ENCODE data around the gene SLC7A6.

The SLC7A6 gene

GRCh38 chr16:68264128-68265077 lies at the start of gene SLC7A6:
TSS of gene SLC7A6 (plus strand) at chr16:68264526. CDS start at chr16:68274727, 10,201 bp downstream.
- H3K4me1 Mint-ChIP-seq (ENCODE audit: low read depth): peaks cover 51% of the 10 kb centered on the region
- peak within 1 kb of the TSS; percentile 98 for H3K27ac Mint-ChIP-seq
- no peaks in the 10 kb centered on the region for H3K9me3 Mint-ChIP-seq
- no peaks in the 10 kb centered on the region for H3K27me3 Mint-ChIP-seq
- DNase-seq: peak; percentile 92
- peaks cover 46% of the 10 kb centered on the region for H3K36me3 Mint-ChIP-seq (ENCODE audit: low read depth)
- peak within 1 kb of the TSS; percentile 86 for H3K4me3 Mint-ChIP-seq

- Mint-ChIP-seq H3K27ac (peak overlapping the region; percentile 67), H3K36me3 (ENCODE audit: low read depth) (peaks cover 52% of the 10 kb centered on the region), H3K9me3 (no peaks in the 10 kb centered on the region), H3K4me3 (no peak overlapping the region), H3K4me1 (ENCODE audit: low read depth) (peaks cover 46% of the 10 kb centered on the region), H3K27me3 (no peaks in the 10 kb centered on the region)
- no peak for DNase-seq
Measured at GRCh38 chr16:68214726-68215125, 49.6 kb upstream of the SLC7A6 start.

DNA sequence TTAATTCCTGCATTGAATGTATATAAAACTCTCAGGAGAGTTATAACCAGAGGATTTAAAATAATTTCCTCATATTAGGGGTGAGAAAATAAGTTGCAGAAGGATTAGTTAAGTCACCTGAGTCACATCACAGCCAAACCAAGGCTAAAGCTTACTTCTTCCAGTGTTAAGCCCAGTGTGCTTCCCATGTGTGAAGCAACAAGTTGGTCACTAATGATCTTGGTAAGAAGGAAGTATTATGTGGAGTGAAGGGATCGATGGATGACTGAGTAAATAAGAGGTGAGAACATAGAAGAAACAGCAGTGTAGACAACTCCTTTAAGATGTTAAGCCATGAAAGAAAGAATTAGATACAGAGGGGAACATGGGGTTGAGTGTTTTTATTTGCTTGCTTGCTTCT lies 49.0 kb upstream of the SLC7A6 start:
- H3K4me1 Mint-ChIP-seq (ENCODE audit: low read depth): peaks cover 41% of the 10 kb centered on the region
- H3K4me3 Mint-ChIP-seq: no peak overlapping the region
- DNase-seq: no peak
- peak overlapping the region; percentile 42 for H3K27ac Mint-ChIP-seq
- H3K36me3 Mint-ChIP-seq (ENCODE audit: low read depth): peaks cover 54% of the 10 kb centered on the region
- no peaks in the 10 kb centered on the region for H3K27me3 Mint-ChIP-seq
- H3K9me3 Mint-ChIP-seq: no peaks in the 10 kb centered on the region

- peak overlapping the region; percentile 70 for H3K27ac Mint-ChIP-seq
- H3K27me3 Mint-ChIP-seq: no peaks in the 10 kb centered on the region
- H3K9me3 Mint-ChIP-seq: no peaks in the 10 kb centered on the region
- H3K36me3 Mint-ChIP-seq (ENCODE audit: low read depth): peaks cover 54% of the 10 kb centered on the region
- H3K4me1 Mint-ChIP-seq (ENCODE audit: low read depth): peaks cover 32% of the 10 kb centered on the region
- DNase-seq: no peak
- H3K4me3 Mint-ChIP-seq: no peak overlapping the region
Measured at GRCh38 chr16:68216240-68216639, 48.1 kb upstream of the SLC7A6 start.

- peaks cover 56% of the 10 kb centered on the region for H3K36me3 Mint-ChIP-seq (ENCODE audit: low read depth)
- DNase-seq: no peak
- H3K27ac Mint-ChIP-seq: peak overlapping the region; percentile 79
Measured at GRCh38 chr16:68217506-68217905, 46.8 kb upstream of the SLC7A6 start.

GRCh38 chr16:68219725-68220351 lies 44.5 kb upstream of the SLC7A6 start:
- Mint-ChIP-seq H3K36me3 (ENCODE audit: low read depth) (peaks cover 59% of the 10 kb centered on the region), H3K27ac (peak overlapping the region; percentile 62), H3K4me3 (no peak overlapping the region), H3K27me3 (no peaks in the 10 kb centered on the region), H3K4me1 (ENCODE audit: low read depth) (peaks cover 15% of the 10 kb centered on the region), H3K9me3 (no peaks in the 10 kb centered on the region)
- no peak for DNase-seq

More at GRCh38 chr16:68217506-68217905, 46.8 kb upstream of the SLC7A6 start:
- Mint-ChIP-seq H3K27me3 (no peaks in the 10 kb centered on the region), H3K9me3 (no peaks in the 10 kb centered on the region), H3K4me3 (no peak overlapping the region), H3K4me1 (ENCODE audit: low read depth) (peaks cover 21% of the 10 kb centered on the region)

GRCh38 chr16:68223072-68223471 lies 41.3 kb upstream of the SLC7A6 start:
- Mint-ChIP-seq H3K27ac (peak overlapping the region; percentile 33), H3K27me3 (no peaks in the 10 kb centered on the region), H3K36me3 (ENCODE audit: low read depth) (peaks cover 63% of the 10 kb centered on the region), H3K4me3 (no peak overlapping the region), H3K9me3 (no peaks in the 10 kb centered on the region), H3K4me1 (ENCODE audit: low read depth) (peaks cover 32% of the 10 kb centered on the region)
- DNase-seq: no peak

- peaks cover 40% of the 10 kb centered on the region for H3K4me1 Mint-ChIP-seq (ENCODE audit: low read depth)
- H3K27me3 Mint-ChIP-seq: no peaks in the 10 kb centered on the region
- DNase-seq: no peak
- H3K36me3 Mint-ChIP-seq (ENCODE audit: low read depth): peaks cover 71% of the 10 kb centered on the region
- H3K9me3 Mint-ChIP-seq: no peaks in the 10 kb centered on the region
- H3K27ac Mint-ChIP-seq: peak overlapping the region; percentile 63
- no peak overlapping the region for H3K4me3 Mint-ChIP-seq
Measured at GRCh38 chr16:68226116-68226515, 38.2 kb upstream of the SLC7A6 start.

GRCh38 chr16:68227183-68227793 lies 37.0 kb upstream of the SLC7A6 start:
- H3K36me3 Mint-ChIP-seq (ENCODE audit: low read depth): peaks cover 68% of the 10 kb centered on the region
- H3K4me3 Mint-ChIP-seq: no peak overlapping the region
- DNase-seq: peak; percentile 30

GRCh38 chr16:68227850-68228553 lies 36.3 kb upstream of the SLC7A6 start:
- Mint-ChIP-seq H3K36me3 (ENCODE audit: low read depth) (peaks cover 61% of the 10 kb centered on the region), H3K27me3 (no peaks in the 10 kb centered on the region), H3K4me1 (ENCODE audit: low read depth) (peaks cover 41% of the 10 kb centered on the region), H3K9me3 (no peaks in the 10 kb centered on the region), H3K4me3 (no peak overlapping the region), H3K27ac (peak overlapping the region; percentile 90)
- DNase-seq: peak; percentile 26

More at GRCh38 chr16:68227183-68227793, 37.0 kb upstream of the SLC7A6 start:
- no peaks in the 10 kb centered on the region for H3K9me3 Mint-ChIP-seq
- H3K27me3 Mint-ChIP-seq: no peaks in the 10 kb centered on the region
- peaks cover 40% of the 10 kb centered on the region for H3K4me1 Mint-ChIP-seq (ENCODE audit: low read depth)
- H3K27ac Mint-ChIP-seq: peak overlapping the region; percentile 90

- Mint-ChIP-seq H3K36me3 (ENCODE audit: low read depth) (peaks cover 58% of the 10 kb centered on the region), H3K27ac (peak overlapping the region; percentile 71), H3K9me3 (no peaks in the 10 kb centered on the region), H3K27me3 (no peaks in the 10 kb centered on the region), H3K4me1 (ENCODE audit: low read depth) (peaks cover 45% of the 10 kb centered on the region), H3K4me3 (no peak overlapping the region)
- DNase-seq: peak; percentile 24
Measured at GRCh38 chr16:68228652-68229051, 35.7 kb upstream of the SLC7A6 start.

- peak; percentile 68 for DNase-seq
- Mint-ChIP-seq H3K4me3 (no peak overlapping the region), H3K27ac (peak overlapping the region; percentile 71), H3K9me3 (no peaks in the 10 kb centered on the region), H3K36me3 (ENCODE audit: low read depth) (peaks cover 56% of the 10 kb centered on the region), H3K4me1 (ENCODE audit: low read depth) (peaks cover 47% of the 10 kb centered on the region), H3K27me3 (no peaks in the 10 kb centered on the region)
Measured at GRCh38 chr16:68229431-68230175, 34.7 kb upstream of the SLC7A6 start.

DNA sequence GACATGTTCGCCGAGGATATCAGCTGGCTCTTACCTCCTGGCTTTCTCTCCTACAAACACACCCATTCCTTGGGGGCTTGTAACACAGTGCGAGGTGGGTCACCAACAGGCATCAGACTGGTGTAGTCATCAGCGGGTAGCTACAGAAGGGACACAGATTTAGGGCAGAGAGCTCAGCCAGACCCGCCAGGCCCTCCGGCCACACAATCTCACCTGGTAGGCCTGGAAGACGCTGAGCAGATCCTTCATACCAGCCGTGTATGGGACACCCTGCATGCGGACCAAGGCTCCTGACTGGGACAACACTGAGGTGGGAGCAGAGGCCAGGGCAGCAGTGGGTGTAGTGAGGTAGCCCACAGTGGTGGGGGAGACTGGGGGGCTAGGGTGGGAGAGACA lies 34.2 kb upstream of the SLC7A6 start:
- Mint-ChIP-seq H3K36me3 (ENCODE audit: low read depth) (peaks cover 55% of the 10 kb centered on the region), H3K4me3 (no peak overlapping the region), H3K27me3 (no peaks in the 10 kb centered on the region), H3K9me3 (no peaks in the 10 kb centered on the region), H3K27ac (peak overlapping the region; percentile 16), H3K4me1 (ENCODE audit: low read depth) (peaks cover 48% of the 10 kb centered on the region)
- peak; percentile 33 for DNase-seq
